ENCODE results near the gene PARD3. TPM values are rescaled to one million over a fixed set of nuclear protein-coding genes. Genes with fewer than 3 reads are reported as not detected.

Gene PARD3
- total RNA-seq, 4 donors from 2014 or later = 27.3 to 65.3 (median 55.6) TPM

- Histone ChIP-seq H3K36me3 (no peaks in the 10 kb centered on the region), H3K9me3 (no peaks in the 10 kb centered on the region), H3K27me3 (no peaks in the 10 kb centered on the region), H3K27ac (peak overlapping the region in 1 of 4 donors; percentile 5), H3K4me1 (peaks cover 0 to 10% (median 3%) of the 10 kb centered on the region in 4 donors), H3K4me3 (no peak overlapping the region)
- in situ Hi-C loops (cut with MboI; ENCODE audit: low pct_ligation_motif_present in 1 of 4, low pct_unique_long_range_greater_than_20kb in 1 of 4, low sequenced_read_pairs in 3 of 4) (no loop called here), intact Hi-C loops (cut with DNase I; ENCODE audit: low total_unique reads) (no loop called here)
- 42 to 66% methylated on average over 5 to 6 of the region's 6 CpGs for WGBS, 2 donors (ENCODE audit: low coverage in 1 of 2)
- TF ChIP-seq POLR2A (IDR thresholded peaks at IDR 0.05) (no peak), CTCF (IDR thresholded peaks at IDR 0.05) (no peak), POLR2AphosphoS5 (IDR thresholded peaks at IDR 0.05) (no peak), EP300 (IDR thresholded peaks at IDR 0.05; ENCODE audit: low read depth) (no peak)
- DNase-seq = peak; percentile 26
Observed at GRCh38 chr10:34213193-34213804, 601.8 kb downstream of the PARD3 start.

- TF ChIP-seq POLR2A (IDR thresholded peaks at IDR 0.05) (no peak), EP300 (IDR thresholded peaks at IDR 0.05; ENCODE audit: low read depth) (no peak), CTCF (IDR thresholded peaks at IDR 0.05) (no peak), POLR2AphosphoS5 (IDR thresholded peaks at IDR 0.05) (no peak)
- Histone ChIP-seq H3K4me1 (peaks cover 0 to 14% (median 10%) of the 10 kb centered on the region in 4 donors), H3K27me3 (no peaks in the 10 kb centered on the region), H3K4me3 (no peak overlapping the region), H3K36me3 (no peaks in the 10 kb centered on the region), H3K27ac (peak overlapping the region in 1 of 4 donors; percentile 58), H3K9me3 (no peaks in the 10 kb centered on the region)
- in situ Hi-C loops (cut with MboI; ENCODE audit: low pct_ligation_motif_present in 1 of 4, low pct_unique_long_range_greater_than_20kb in 1 of 4, low sequenced_read_pairs in 3 of 4) (no loop called here), intact Hi-C loops (cut with DNase I; ENCODE audit: low total_unique reads) (no loop called here)
- DNase-seq = no peak
- WGBS, 2 donors (ENCODE audit: low coverage in 1 of 2) = 57 to 67% methylated on average over 1 to 3 of the region's 3 CpGs
Observed at GRCh38 chr10:34207343-34207742, 607.8 kb downstream of the PARD3 start.

GRCh38 chr10:34206935-34207268 is 608.2 kb downstream of the PARD3 start:
- Histone ChIP-seq H3K4me1 (peaks cover 0 to 14% (median 10%) of the 10 kb centered on the region in 4 donors), H3K27ac (peak overlapping the region in 2 of 4 donors; percentile 19 to 58), H3K9me3 (no peaks in the 10 kb centered on the region), H3K27me3 (no peaks in the 10 kb centered on the region), H3K4me3 (no peak overlapping the region), H3K36me3 (no peaks in the 10 kb centered on the region)
- 38 to 69% methylated on average over 1 of the region's 1 CpG for WGBS, 2 donors (ENCODE audit: low coverage in 1 of 2)
- intact Hi-C loops (cut with DNase I; ENCODE audit: low total_unique reads) = no loop called here
- in situ Hi-C loops (cut with MboI; ENCODE audit: low pct_ligation_motif_present in 1 of 4, low pct_unique_long_range_greater_than_20kb in 1 of 4, low sequenced_read_pairs in 3 of 4) = no loop called here
- TF ChIP-seq POLR2AphosphoS5 (IDR thresholded peaks at IDR 0.05) = no peak
- TF ChIP-seq CTCF (IDR thresholded peaks at IDR 0.05) = no peak
- TF ChIP-seq EP300 (IDR thresholded peaks at IDR 0.05; ENCODE audit: low read depth) = no peak
- no peak for TF ChIP-seq POLR2A (IDR thresholded peaks at IDR 0.05)
- peak; percentile 34 for DNase-seq

GRCh38 chr10:34206078-34206934 is 608.8 kb downstream of the PARD3 start:
- intact Hi-C loops (cut with DNase I; ENCODE audit: low total_unique reads) (no loop called here), in situ Hi-C loops (cut with MboI; ENCODE audit: low pct_ligation_motif_present in 1 of 4, low pct_unique_long_range_greater_than_20kb in 1 of 4, low sequenced_read_pairs in 3 of 4) (no loop called here)
- Histone ChIP-seq H3K27me3 (no peaks in the 10 kb centered on the region), H3K36me3 (no peaks in the 10 kb centered on the region), H3K4me3 (no peak overlapping the region), H3K9me3 (no peaks in the 10 kb centered on the region), H3K4me1 (peaks cover 0 to 14% (median 10%) of the 10 kb centered on the region in 4 donors), H3K27ac (peak overlapping the region; percentile 6 to 58 (median 17))
- TF ChIP-seq EP300 (IDR thresholded peaks at IDR 0.05; ENCODE audit: low read depth) (no peak), POLR2A (IDR thresholded peaks at IDR 0.05) (no peak), POLR2AphosphoS5 (IDR thresholded peaks at IDR 0.05) (no peak)
- 82% methylated on average over 9 of the region's 9 CpGs; no CpG with 5 or more reads in 1 of the 2 donors for WGBS, 2 donors (ENCODE audit: low coverage in 1 of 2)
- DNase-seq = no peak
